ENCODE measurements around the gene COG5. TPM values are rescaled to one million over a fixed set of nuclear protein-coding genes. Genes with fewer than 3 reads are reported as not detected.

Gene COG5
- total RNA-seq, 1 experiment from 2014 or later, result 43.9 TPM

DNA sequence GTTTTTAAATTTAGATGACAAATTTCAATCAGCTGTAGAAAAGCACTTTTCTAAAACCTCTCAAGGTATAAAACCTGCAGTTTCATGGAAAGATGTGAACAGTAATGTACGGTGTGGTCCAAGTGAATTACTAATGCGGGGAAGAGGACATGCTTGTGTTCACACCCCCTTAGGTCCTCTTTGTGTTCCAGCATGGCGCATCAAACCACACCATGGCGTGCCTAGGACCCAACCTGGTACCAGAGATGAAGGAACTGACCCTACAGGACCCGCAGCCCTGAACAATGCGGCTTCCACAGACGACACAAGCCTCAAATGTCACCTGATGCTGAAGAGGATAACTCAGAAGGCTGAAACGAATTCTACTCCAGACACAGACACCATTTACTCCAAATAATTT lies 175.1 kb downstream of the COG5 start:
- H3K4me3 Mint-ChIP-seq (ENCODE audit: unreplicated experiment), result no peak overlapping the region
- Histone ChIP-seq H3K4me1 (peaks cover 23% of the 10 kb centered on the region; the same call in 1 of the 2 replicates), H3K27me3 (replicated peaks; ENCODE audit: control insufficient read depth, insufficient read depth, low read length) (no peaks in the 10 kb centered on the region), H3K4me3 (ENCODE audit: low read depth, low read length) (no peak overlapping the region), H3K9me3 (no peaks in the 10 kb centered on the region), H3K36me3 (ENCODE audit: control insufficient read depth, insufficient read depth, low read length) (peaks cover under 1% of the 10 kb centered on the region)
- BruUV-seq (replicated peaks), result no TSS peak
- POLR2A ChIA-PET, result no interaction called here
- peaks cover 23% of the 10 kb centered on the region for H3K4me1 Mint-ChIP-seq (ENCODE audit: low read depth, unreplicated experiment)
- H3K27me3 Mint-ChIP-seq (ENCODE audit: insufficient read depth, unreplicated experiment), result no peaks in the 10 kb centered on the region
- no peak for TF ChIP-seq CTCF (IDR thresholded peaks at IDR 0.05; ENCODE audit: insufficient read depth in 1 of 2, low read depth in 1 of 2, low read length in 1 of 2, severe bottlenecking in 1 of 2, unreplicated experiment in 1 of 2)
- H3K27ac Mint-ChIP-seq (ENCODE audit: unreplicated experiment), result no peak overlapping the region
- intact Hi-C loops (cut with micrococcal nuclease; ENCODE audit: unreplicated experiment), result no loop called here
- no peaks in the 10 kb centered on the region for H3K9me3 Mint-ChIP-seq (ENCODE audit: unreplicated experiment)
- peaks cover 17% of the 10 kb centered on the region for H3K36me3 Mint-ChIP-seq (ENCODE audit: insufficient read depth, unreplicated experiment)
- CTCF ChIA-PET, result no interaction called here
- DNase-seq, result no peak

- peaks cover 2% of the 10 kb centered on the region for H3K36me3 ChIP-seq (ENCODE audit: control insufficient read depth, insufficient read depth, low read length)
- H3K36me3 Mint-ChIP-seq (ENCODE audit: insufficient read depth, unreplicated experiment), result peaks cover 17% of the 10 kb centered on the region
- intact Hi-C loops (cut with micrococcal nuclease; ENCODE audit: unreplicated experiment), result no loop called here
- H3K4me1 ChIP-seq, result peaks cover 23% of the 10 kb centered on the region; the same call in 1 of the 2 replicates
- no peak for DNase-seq
- peaks cover 16% of the 10 kb centered on the region for H3K4me1 Mint-ChIP-seq (ENCODE audit: low read depth, unreplicated experiment)
- no peak for TF ChIP-seq CTCF (IDR thresholded peaks at IDR 0.05; ENCODE audit: insufficient read depth in 1 of 2, low read depth in 1 of 2, low read length in 1 of 2, severe bottlenecking in 1 of 2, unreplicated experiment in 1 of 2)
- no peak overlapping the region for H3K4me3 ChIP-seq (ENCODE audit: low read depth, low read length)
- H3K9me3 ChIP-seq, result no peaks in the 10 kb centered on the region
- H3K9me3 Mint-ChIP-seq (ENCODE audit: unreplicated experiment), result no peaks in the 10 kb centered on the region
- no peaks in the 10 kb centered on the region for H3K27me3 Mint-ChIP-seq (ENCODE audit: insufficient read depth, unreplicated experiment)
- no TSS peak for BruUV-seq (replicated peaks)
- H3K4me3 Mint-ChIP-seq (ENCODE audit: unreplicated experiment), result no peak overlapping the region
- H3K27ac Mint-ChIP-seq (ENCODE audit: unreplicated experiment), result no peak overlapping the region
- ChIA-PET CTCF (no interaction called here), POLR2A (no interaction called here)
- H3K27me3 ChIP-seq (replicated peaks; ENCODE audit: control insufficient read depth, insufficient read depth, low read length), result no peaks in the 10 kb centered on the region
Observed at GRCh38 chr7:107387573-107388219, 176.0 kb downstream of the COG5 start.

DNA sequence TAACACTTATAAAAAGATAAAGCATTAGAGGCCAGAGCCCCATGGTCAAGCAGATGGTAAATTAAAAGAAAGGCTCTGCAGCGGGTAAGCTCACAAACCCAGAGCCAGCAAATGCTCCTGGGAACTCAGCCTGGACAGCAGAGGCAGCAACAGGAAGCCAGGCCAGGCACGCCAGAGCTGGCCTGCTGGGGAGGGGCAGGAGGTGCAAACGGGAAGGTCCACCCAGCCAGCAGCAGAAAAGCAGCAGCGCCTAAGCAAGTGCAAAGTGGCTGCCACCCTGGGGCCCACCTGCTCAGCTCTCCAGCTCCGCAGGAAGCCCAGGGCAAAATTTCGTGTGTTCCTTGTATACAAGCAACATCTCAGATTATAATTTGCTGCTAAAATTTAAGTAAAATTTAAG lies 176.6 kb downstream of the COG5 start:
- Mint-ChIP-seq H3K9me3 (ENCODE audit: unreplicated experiment) (no peaks in the 10 kb centered on the region), H3K4me3 (ENCODE audit: unreplicated experiment) (no peak overlapping the region), H3K27me3 (ENCODE audit: insufficient read depth, unreplicated experiment) (no peaks in the 10 kb centered on the region), H3K36me3 (ENCODE audit: insufficient read depth, unreplicated experiment) (peaks cover 14% of the 10 kb centered on the region), H3K4me1 (ENCODE audit: low read depth, unreplicated experiment) (peaks cover 16% of the 10 kb centered on the region), H3K27ac (ENCODE audit: unreplicated experiment) (no peak overlapping the region)
- CTCF ChIA-PET, result no interaction called here
- TF ChIP-seq CTCF (IDR thresholded peaks at IDR 0.05; ENCODE audit: insufficient read depth in 1 of 2, low read depth in 1 of 2, low read length in 1 of 2, severe bottlenecking in 1 of 2, unreplicated experiment in 1 of 2), result no peak
- Histone ChIP-seq H3K4me3 (ENCODE audit: low read depth, low read length) (no peak overlapping the region), H3K4me1 (peaks cover 23% of the 10 kb centered on the region; the same call in 1 of the 2 replicates), H3K27me3 (replicated peaks; ENCODE audit: control insufficient read depth, insufficient read depth, low read length) (no peaks in the 10 kb centered on the region), H3K36me3 (ENCODE audit: control insufficient read depth, insufficient read depth, low read length) (peaks cover 2% of the 10 kb centered on the region), H3K9me3 (no peaks in the 10 kb centered on the region)
- POLR2A ChIA-PET, result no interaction called here
- DNase-seq, result no peak
- BruUV-seq (replicated peaks), result no TSS peak
- intact Hi-C loops (cut with micrococcal nuclease; ENCODE audit: unreplicated experiment), result no loop called here

All from Caco-2 (cell line).